Measurements from ENCODE around the gene ARL15.
"Not testable (repeated sequence)": the region's sequence is repeated elsewhere in the genome, so short reads cannot be mapped to it uniquely, and the experiment has no call there.

ARL15 gene

DNA sequence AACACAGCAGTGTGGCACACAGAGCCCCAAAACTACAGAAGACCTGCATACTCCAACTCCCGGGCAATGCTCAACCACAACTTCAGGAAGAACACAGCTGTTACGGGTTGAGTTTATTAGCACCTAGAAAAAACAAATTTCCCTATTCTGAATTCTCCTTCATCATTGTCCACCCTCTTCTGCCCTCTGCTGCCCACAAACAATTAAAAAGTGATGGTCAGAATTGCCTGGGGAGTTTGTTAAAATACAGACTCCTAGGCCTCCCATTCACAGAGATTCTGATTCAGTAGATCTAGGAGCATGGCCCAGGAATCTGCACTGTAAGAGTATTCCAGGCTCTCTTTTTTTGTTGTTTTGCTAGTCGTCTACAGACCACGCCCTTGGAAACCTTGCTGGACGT is 439.3 kb downstream of the ARL15 start:
- TF ChIP-seq, protein P1, sequence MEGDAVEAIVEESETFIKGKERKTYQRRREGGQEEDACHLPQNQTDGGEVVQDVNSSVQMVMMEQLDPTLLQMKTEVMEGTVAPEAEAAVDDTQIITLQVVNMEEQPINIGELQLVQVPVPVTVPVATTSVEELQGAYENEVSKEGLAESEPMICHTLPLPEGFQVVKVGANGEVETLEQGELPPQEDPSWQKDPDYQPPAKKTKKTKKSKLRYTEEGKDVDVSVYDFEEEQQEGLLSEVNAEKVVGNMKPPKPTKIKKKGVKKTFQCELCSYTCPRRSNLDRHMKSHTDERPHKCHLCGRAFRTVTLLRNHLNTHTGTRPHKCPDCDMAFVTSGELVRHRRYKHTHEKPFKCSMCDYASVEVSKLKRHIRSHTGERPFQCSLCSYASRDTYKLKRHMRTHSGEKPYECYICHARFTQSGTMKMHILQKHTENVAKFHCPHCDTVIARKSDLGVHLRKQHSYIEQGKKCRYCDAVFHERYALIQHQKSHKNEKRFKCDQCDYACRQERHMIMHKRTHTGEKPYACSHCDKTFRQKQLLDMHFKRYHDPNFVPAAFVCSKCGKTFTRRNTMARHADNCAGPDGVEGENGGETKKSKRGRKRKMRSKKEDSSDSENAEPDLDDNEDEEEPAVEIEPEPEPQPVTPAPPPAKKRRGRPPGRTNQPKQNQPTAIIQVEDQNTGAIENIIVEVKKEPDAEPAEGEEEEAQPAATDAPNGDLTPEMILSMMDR (IDR thresholded peaks at IDR 0.05; ENCODE audit: insufficient read depth, low read depth, low read length, missing control alignments), result no peak
- no peak for DNase-seq (ENCODE audit: low read depth)

DNA sequence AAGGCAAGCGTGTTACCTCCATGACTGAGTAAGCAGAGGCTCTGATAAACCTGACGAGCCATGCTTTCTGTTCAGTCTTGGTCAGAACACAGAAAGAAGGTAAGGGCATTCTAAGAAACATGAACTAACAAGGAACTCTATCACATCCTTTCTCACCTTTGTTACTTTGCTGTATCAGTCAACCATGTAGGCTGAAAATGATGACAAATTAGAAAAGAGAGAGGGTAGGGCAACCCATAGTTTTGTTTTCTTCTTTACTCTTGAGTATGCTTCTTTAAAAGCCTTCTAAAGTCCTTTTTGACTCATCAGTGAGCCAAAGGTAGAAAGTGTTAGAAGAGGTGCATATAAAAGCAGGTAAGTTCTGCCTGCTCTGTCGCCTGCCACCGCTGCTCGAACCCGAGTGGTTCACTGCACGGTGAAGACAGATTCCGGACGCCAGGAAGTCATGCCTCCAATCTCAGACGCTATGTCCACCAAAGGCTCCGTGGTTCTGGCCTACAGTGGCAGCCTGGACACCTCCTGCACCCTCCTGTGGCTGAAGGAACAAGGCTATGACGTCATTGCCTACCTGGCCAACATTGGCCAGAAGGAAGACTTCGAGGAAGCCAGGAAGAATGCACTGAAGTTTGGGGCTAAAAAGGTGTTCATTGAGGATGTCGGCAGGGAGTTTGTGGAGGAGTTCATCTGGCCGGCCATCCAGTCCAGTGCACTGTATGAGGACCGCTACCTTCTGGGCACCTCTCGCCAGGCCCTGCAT is 451.5 kb downstream of the ARL15 start:
- H3K4me3 ChIP-seq (ENCODE audit: low read depth, low read length), result no peak overlapping the region
- no peak for DNase-seq (ENCODE audit: low read depth)
- TF ChIP-seq, protein P1 (IDR thresholded peaks at IDR 0.05; ENCODE audit: insufficient read depth, low read depth, low read length, missing control alignments), result no peak

More for the DNA sequence above, 439.3 kb downstream of the ARL15 start:
- no peak overlapping the region for H3K4me3 ChIP-seq (ENCODE audit: low read depth, low read length)

DNA sequence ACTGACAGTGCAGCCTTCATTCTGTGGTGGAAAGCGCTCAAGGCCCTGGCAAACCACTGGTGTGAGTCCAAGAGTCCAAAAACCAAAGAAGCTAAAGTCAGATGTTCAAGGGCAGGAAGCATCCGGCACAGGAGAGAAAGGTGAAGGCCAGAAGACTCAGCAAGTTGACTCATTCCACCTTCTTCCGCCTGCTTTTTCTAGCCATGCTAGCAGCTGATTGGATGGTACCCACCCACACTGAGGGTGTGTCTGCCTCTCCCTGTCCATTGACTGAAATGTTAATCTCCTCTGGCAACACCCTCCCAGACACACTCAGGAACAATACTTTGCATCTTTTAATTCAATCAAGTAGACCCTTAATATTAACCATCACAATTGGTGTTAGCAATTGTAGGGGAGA is 453.9 kb downstream of the ARL15 start:
- TF ChIP-seq, protein P1 (IDR thresholded peaks at IDR 0.05; ENCODE audit: insufficient read depth, low read depth, low read length, missing control alignments), result no peak
- no peak for DNase-seq (ENCODE audit: low read depth)
- H3K4me3 ChIP-seq (ENCODE audit: low read depth, low read length), result no peak overlapping the region

DNA sequence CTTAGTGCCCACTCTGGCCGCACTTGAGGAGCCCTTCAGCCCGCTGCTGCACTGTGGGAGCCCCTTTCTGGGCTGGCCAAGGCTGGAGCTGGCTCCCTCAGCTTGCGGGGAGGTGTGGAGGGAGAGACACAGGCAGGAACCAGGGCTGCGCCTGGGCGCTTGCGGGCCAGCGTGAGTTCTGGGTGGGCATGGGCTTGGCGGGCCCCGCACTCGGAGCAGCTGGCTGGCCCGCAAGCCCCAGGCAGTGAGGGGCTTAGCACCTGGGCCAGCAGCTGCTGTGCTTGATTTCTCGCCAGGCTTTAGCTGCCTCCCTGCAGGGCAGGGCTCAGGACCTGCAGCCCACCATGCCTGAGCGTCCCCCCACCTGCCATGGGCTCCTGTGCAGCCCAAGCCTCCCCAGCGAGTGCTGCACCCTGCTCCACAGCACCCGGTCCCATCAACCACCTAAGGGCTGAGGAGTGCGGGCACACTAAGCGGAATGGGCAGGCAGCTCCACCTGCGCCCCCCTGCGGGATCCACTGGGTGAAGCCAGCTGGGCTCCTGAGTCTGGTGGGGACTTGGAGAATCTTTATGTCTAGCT is 473.4 kb downstream of the ARL15 start:
- not testable (repeated sequence) for H3K4me3 ChIP-seq (ENCODE audit: low read depth, low read length); DNase-seq (ENCODE audit: low read depth)

DNA sequence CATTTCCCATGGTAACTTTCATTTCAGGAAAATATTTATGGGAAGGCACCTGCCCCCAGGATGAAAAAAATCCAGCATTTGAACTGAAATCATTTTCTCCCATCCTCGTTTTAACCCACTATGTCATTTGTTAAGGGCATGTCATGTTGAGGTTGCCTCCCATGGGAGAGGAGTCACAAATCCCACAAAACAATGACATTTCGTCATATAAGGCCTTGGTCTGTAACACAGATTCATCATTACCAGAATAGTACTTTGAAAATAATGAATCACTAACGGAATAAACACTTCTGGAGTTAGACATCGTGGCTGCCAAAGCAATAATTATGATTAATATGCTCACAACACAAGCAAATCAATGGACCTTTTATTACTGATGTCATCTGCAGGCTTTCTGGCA is 475.9 kb downstream of the ARL15 start:
- TF ChIP-seq, protein P1 (IDR thresholded peaks at IDR 0.05; ENCODE audit: insufficient read depth, low read depth, low read length, missing control alignments), result no peak
- no peak overlapping the region for H3K4me3 ChIP-seq (ENCODE audit: low read depth, low read length)

More for the DNA sequence above, 475.9 kb downstream of the ARL15 start:
- DNase-seq (ENCODE audit: low read depth), result no peak

Measured in GM12865 (cell line).